Neuronal stem cell (in vitro differentiated cells): ENCODE results near the gene CACYBP.

Experiments used
- DNase-seq: peaks from one replicate; pipeline ENCODE4 v3.0.0-alpha.2; 2013; ENCODE audit warnings: low spot score
- H2AFZ ChIP-seq: one replicate; pipeline ENCODE4 v1.6.1; 2013; ENCODE audit warnings: mild to moderate bottlenecking, low read length, inconsistent platforms
- H2AK5ac ChIP-seq: 2 replicates; pipeline ENCODE4 v1.6.1; 2013; ENCODE audit warnings: low read depth, mild to moderate bottlenecking, inconsistent platforms, low read length, moderate library complexity, mixed read lengths
- H2BK120ac ChIP-seq: 2 replicates; pipeline ENCODE4 v1.6.1; 2013; ENCODE audit warnings: low read depth, mild to moderate bottlenecking, inconsistent platforms, low read length, moderate library complexity, mixed read lengths
- H2BK12ac ChIP-seq: one replicate; pipeline ENCODE4 v1.6.1; 2013; ENCODE audit warnings: low read length, inconsistent platforms
- H2BK15ac ChIP-seq: 2 replicates; pipeline ENCODE4 v1.6.1; 2013; ENCODE audit warnings: mild to moderate bottlenecking, low read length, inconsistent platforms, mixed read lengths
- H2BK5ac ChIP-seq: one replicate; pipeline ENCODE4 v1.6.1; 2013; ENCODE audit warnings: inconsistent platforms, mild to moderate bottlenecking, low read length, moderate library complexity
- H3K14ac ChIP-seq: one replicate; pipeline ENCODE4 v1.6.1; 2013; ENCODE audit warnings: low read length, inconsistent platforms
- H3K18ac ChIP-seq: 2 replicates; pipeline ENCODE4 v1.6.1; 2013; ENCODE audit warnings: low read length, inconsistent platforms
- H3K23ac ChIP-seq: 2 replicates; pipeline ENCODE4 v1.6.1; 2013; ENCODE audit warnings: low read depth, mild to moderate bottlenecking, mixed read lengths, low read length, inconsistent platforms; ENCODE audit not compliant: poor library complexity
- H3K27ac ChIP-seq: replicated peaks from 3 replicates; pipeline ENCODE4 v1.5.1; 2013; ENCODE audit warnings: low read length, inconsistent platforms
- H3K27me3 ChIP-seq, 3 experiments: 2 replicates each; pipeline ENCODE4 v1.6.1; 2013; ENCODE audit warnings: low read length in 3 of 3, mild to moderate bottlenecking in 2 of 3, inconsistent platforms in 1 of 3, low read depth in 1 of 3, mixed read lengths in 1 of 3, moderate library complexity in 1 of 3; ENCODE audit not compliant: control insufficient read depth in 3 of 3, insufficient read depth in 3 of 3
- H3K36me3 ChIP-seq, 2 donors: replicated peaks in 1 of 2; 2 replicates each; pipeline ENCODE4 v1.6.1; 2013; ENCODE audit warnings: low read length in 2 of 2; ENCODE audit not compliant: control insufficient read depth in 2 of 2, insufficient read depth in 2 of 2
- H3K4ac ChIP-seq: 2 replicates; pipeline ENCODE4 v1.6.1; 2013; ENCODE audit warnings: inconsistent platforms, mild to moderate bottlenecking, low read length, moderate library complexity
- H3K4me1 ChIP-seq, 2 donors: 1 replicate in 1 of 2; 2 replicates in 1 of 2; pipeline ENCODE4 v1.6.1; 2013; ENCODE audit warnings: low read length in 2 of 2, low read depth in 1 of 2; ENCODE audit not compliant: control insufficient read depth in 2 of 2, insufficient read depth in 1 of 2
- H3K4me2 ChIP-seq: one replicate; pipeline ENCODE4 v1.6.1; 2013; ENCODE audit warnings: mild to moderate bottlenecking, low read length, inconsistent platforms; ENCODE audit not compliant: insufficient read depth, poor library complexity, severe bottlenecking
- H3K4me3 ChIP-seq, 2 donors: 2 replicates each; pipeline ENCODE4 v1.5.1; 2013; ENCODE audit warnings: low read length in 2 of 2, mild to moderate bottlenecking in 2 of 2, inconsistent platforms in 1 of 2, moderate library complexity in 1 of 2
- H3K79me1 ChIP-seq: one replicate; pipeline ENCODE4 v1.6.1; 2013; ENCODE audit warnings: low read depth, mild to moderate bottlenecking, inconsistent platforms, low read length, moderate library complexity
- H3K9ac ChIP-seq: one replicate; pipeline ENCODE4 v1.6.1; 2013; ENCODE audit warnings: mild to moderate bottlenecking, low read depth, low read length, inconsistent platforms; ENCODE audit not compliant: poor library complexity
- H3K9me3 ChIP-seq, 2 donors: replicated peaks in 1 of 2; 2 replicates each; pipeline versions ENCODE3 to v1.6.1; 2013; ENCODE audit warnings: low read length in 2 of 2, mild to moderate bottlenecking in 2 of 2, inconsistent platforms in 1 of 2, low read depth in 1 of 2, mixed read lengths in 1 of 2, moderate library complexity in 1 of 2; ENCODE audit not compliant: control insufficient read depth in 2 of 2, insufficient read depth in 1 of 2
- H4K8ac ChIP-seq: one replicate; pipeline ENCODE4 v1.6.1; 2013; ENCODE audit warnings: low read depth, mild to moderate bottlenecking, inconsistent platforms, low read length, moderate library complexity
- H4K91ac ChIP-seq: one replicate; pipeline ENCODE4 v1.6.1; 2013; ENCODE audit warnings: low read length, low read depth, mild to moderate bottlenecking, inconsistent platforms; ENCODE audit not compliant: poor library complexity
- WGBS, 2 donors: extraction: QIAGEN DNeasy Blood & Tissue Kit; methylation state at CpG; one replicate each; pipeline ENCODE4 v1.1.7; 2013; ENCODE audit warnings: missing lambda C conversion rate in 2 of 2, mixed read lengths in 1 of 2; ENCODE audit not compliant: insufficient read length in 2 of 2, insufficient replicate concordance in 1 of 2; ENCODE audit errors: extremely low coverage in 2 of 2; 5-methylcytosine and 5-hydroxymethylcytosine counted together

Gene CACYBP

GRCh38 chr1:174964972-174965361, 34.8 kb upstream of the CACYBP start:
- Histone ChIP-seq H3K18ac (no peak overlapping the region), H2BK120ac (no peak overlapping the region), H3K4me3 (no peak overlapping the region), H3K79me1 (no peaks in the 10 kb centered on the region), H3K9ac (no peak overlapping the region), H2BK5ac (no peak overlapping the region), H3K27ac (no peak overlapping the region), H3K9me3 (no peaks in the 10 kb centered on the region), H2AK5ac (no peak overlapping the region), H3K36me3 (no peaks in the 10 kb centered on the region), H3K27me3 (no peaks in the 10 kb centered on the region), H3K4ac (no peak overlapping the region), H4K8ac (no peak overlapping the region), H3K4me2 (no peak overlapping the region), H3K4me1 (peaks cover 2 to 4% of the 10 kb centered on the region in 2 donors), H3K14ac (no peak overlapping the region), H3K23ac (no peak overlapping the region), H2BK12ac (no peak overlapping the region), H2AFZ (no peak overlapping the region), H4K91ac (no peak overlapping the region), H2BK15ac (no peak overlapping the region)
- no peak for DNase-seq
- WGBS, 2 donors, result no CpG with 5 or more reads among the region's 1 CpG

- H2BK12ac ChIP-seq, result no peak overlapping the region
- no peak overlapping the region for H3K14ac ChIP-seq
- H2AFZ ChIP-seq, result no peak overlapping the region
- H2BK120ac ChIP-seq, result no peak overlapping the region
- no peak overlapping the region for H2BK15ac ChIP-seq
- no peak overlapping the region for H2AK5ac ChIP-seq
- no peak overlapping the region for H4K91ac ChIP-seq
- H3K4me2 ChIP-seq, result no peak overlapping the region
- DNase-seq, result no peak
- no peak overlapping the region for H4K8ac ChIP-seq
- H3K27me3 ChIP-seq, result no peaks in the 10 kb centered on the region
- no peak overlapping the region for H3K23ac ChIP-seq
- no CpG with 5 or more reads among the region's 3 CpGs for WGBS, 2 donors
- H3K27ac ChIP-seq, result no peak overlapping the region
- no peak overlapping the region for H3K4me3 ChIP-seq
- H3K9me3 ChIP-seq, result no peaks in the 10 kb centered on the region
- H2BK5ac ChIP-seq, result no peak overlapping the region
- H3K79me1 ChIP-seq, result no peaks in the 10 kb centered on the region
- no peak overlapping the region for H3K4ac ChIP-seq
- no peak overlapping the region for H3K9ac ChIP-seq
- H3K4me1 ChIP-seq, result peaks cover 2 to 4% of the 10 kb centered on the region in 2 donors
- H3K18ac ChIP-seq, result no peak overlapping the region
- no peaks in the 10 kb centered on the region for H3K36me3 ChIP-seq
Observed at GRCh38 chr1:174965362-174966007, 34.3 kb upstream of the CACYBP start.

- Histone ChIP-seq H2AFZ (no peak overlapping the region), H2AK5ac (no peak overlapping the region), H3K36me3 (no peaks in the 10 kb centered on the region), H3K27ac (no peak overlapping the region), H3K4me1 (peaks cover 2 to 4% of the 10 kb centered on the region in 2 donors), H3K14ac (no peak overlapping the region), H3K4me2 (no peak overlapping the region), H2BK120ac (no peak overlapping the region), H2BK12ac (no peak overlapping the region), H3K18ac (no peak overlapping the region), H3K9me3 (no peaks in the 10 kb centered on the region), H3K9ac (no peak overlapping the region), H3K4me3 (no peak overlapping the region), H3K4ac (no peak overlapping the region), H3K27me3 (no peaks in the 10 kb centered on the region), H4K91ac (no peak overlapping the region), H2BK15ac (no peak overlapping the region), H3K23ac (no peak overlapping the region), H3K79me1 (no peaks in the 10 kb centered on the region), H2BK5ac (no peak overlapping the region), H4K8ac (no peak overlapping the region)
- WGBS, 2 donors, result no CpG with 5 or more reads among the region's 1 CpG
- no peak for DNase-seq
Observed at GRCh38 chr1:174966008-174966572, 33.7 kb upstream of the CACYBP start.

- no peak overlapping the region for H4K91ac ChIP-seq
- H3K4me1 ChIP-seq, result peaks cover 2 to 4% of the 10 kb centered on the region in 2 donors
- no peaks in the 10 kb centered on the region for H3K36me3 ChIP-seq
- H2BK15ac ChIP-seq, result no peak overlapping the region
- no peak overlapping the region for H2BK12ac ChIP-seq
- no peak overlapping the region for H3K14ac ChIP-seq
- H3K9me3 ChIP-seq, result no peaks in the 10 kb centered on the region
- no peak for DNase-seq
- H3K4me3 ChIP-seq, result no peak overlapping the region
- no peaks in the 10 kb centered on the region for H3K79me1 ChIP-seq
- no peak overlapping the region for H3K4ac ChIP-seq
- H2AK5ac ChIP-seq, result no peak overlapping the region
- no peak overlapping the region for H3K27ac ChIP-seq
- H2AFZ ChIP-seq, result no peak overlapping the region
- H3K4me2 ChIP-seq, result no peak overlapping the region
- no peak overlapping the region for H2BK120ac ChIP-seq
- H3K27me3 ChIP-seq, result no peaks in the 10 kb centered on the region
- no peak overlapping the region for H3K9ac ChIP-seq
- no peak overlapping the region for H4K8ac ChIP-seq
- no CpG with 5 or more reads among the region's 4 CpGs for WGBS, 2 donors
- H3K23ac ChIP-seq, result no peak overlapping the region
- no peak overlapping the region for H2BK5ac ChIP-seq
- no peak overlapping the region for H3K18ac ChIP-seq
Observed at GRCh38 chr1:174967845-174968705, 31.7 kb upstream of the CACYBP start.
